Measurements from ENCODE around the gene RCCD1. TPM values are rescaled to one million over a fixed set of nuclear protein-coding genes. Genes with fewer than 3 reads are reported as not detected.

RCCD1 gene
- total RNA-seq, 2 donors from 2014 or later, result 9.1 to 13.0 TPM

GRCh38 chr15:90945091-90945490 lies 9.6 kb upstream of the RCCD1 start:
- Histone ChIP-seq H3K36me3 (peaks cover 31 to 33% of the 10 kb centered on the region in 2 donors), H3K4me3 (no peak overlapping the region), H3K4me1 (replicated peaks) (no peaks in the 10 kb centered on the region), H3K9me3 (no peaks in the 10 kb centered on the region), H3K27ac (no peak overlapping the region), H3K27me3 (replicated peaks; ENCODE audit: insufficient read depth) (no peaks in the 10 kb centered on the region)
- TF ChIP-seq POLR2A (IDR thresholded peaks at IDR 0.05), result no peak
- TF ChIP-seq POLR2AphosphoS5 (IDR thresholded peaks at IDR 0.05), result no peak
- TF ChIP-seq, protein P1, sequence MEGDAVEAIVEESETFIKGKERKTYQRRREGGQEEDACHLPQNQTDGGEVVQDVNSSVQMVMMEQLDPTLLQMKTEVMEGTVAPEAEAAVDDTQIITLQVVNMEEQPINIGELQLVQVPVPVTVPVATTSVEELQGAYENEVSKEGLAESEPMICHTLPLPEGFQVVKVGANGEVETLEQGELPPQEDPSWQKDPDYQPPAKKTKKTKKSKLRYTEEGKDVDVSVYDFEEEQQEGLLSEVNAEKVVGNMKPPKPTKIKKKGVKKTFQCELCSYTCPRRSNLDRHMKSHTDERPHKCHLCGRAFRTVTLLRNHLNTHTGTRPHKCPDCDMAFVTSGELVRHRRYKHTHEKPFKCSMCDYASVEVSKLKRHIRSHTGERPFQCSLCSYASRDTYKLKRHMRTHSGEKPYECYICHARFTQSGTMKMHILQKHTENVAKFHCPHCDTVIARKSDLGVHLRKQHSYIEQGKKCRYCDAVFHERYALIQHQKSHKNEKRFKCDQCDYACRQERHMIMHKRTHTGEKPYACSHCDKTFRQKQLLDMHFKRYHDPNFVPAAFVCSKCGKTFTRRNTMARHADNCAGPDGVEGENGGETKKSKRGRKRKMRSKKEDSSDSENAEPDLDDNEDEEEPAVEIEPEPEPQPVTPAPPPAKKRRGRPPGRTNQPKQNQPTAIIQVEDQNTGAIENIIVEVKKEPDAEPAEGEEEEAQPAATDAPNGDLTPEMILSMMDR (IDR thresholded peaks at IDR 0.05), result no peak
- no peak for DNase-seq (ENCODE audit: low spot score)
- intact Hi-C loops (cut with DNase I), result no loop called here
- 97% methylated on average over 7 of the region's 7 CpGs for whole genome bisulfite sequencing

GRCh38 chr15:90946538-90946937 lies 8.1 kb upstream of the RCCD1 start:
- DNase-seq (ENCODE audit: low spot score), result no peak
- Histone ChIP-seq H3K4me1 (replicated peaks) (no peaks in the 10 kb centered on the region), H3K36me3 (peaks cover 20 to 23% of the 10 kb centered on the region in 2 donors), H3K9me3 (no peaks in the 10 kb centered on the region), H3K27me3 (replicated peaks; ENCODE audit: insufficient read depth) (no peaks in the 10 kb centered on the region), H3K4me3 (no peak overlapping the region), H3K27ac (no peak overlapping the region)
- intact Hi-C loops (cut with DNase I), result no loop called here
- TF ChIP-seq, protein P1 (IDR thresholded peaks at IDR 0.05), result no peak
- TF ChIP-seq POLR2A (IDR thresholded peaks at IDR 0.05) (no peak), POLR2AphosphoS5 (IDR thresholded peaks at IDR 0.05) (no peak)
- WGBS, result 87% methylated on average over 16 of the region's 16 CpGs

- TF ChIP-seq, protein P1 (IDR thresholded peaks at IDR 0.05), result no peak
- TF ChIP-seq POLR2A (IDR thresholded peaks at IDR 0.05) (no peak), POLR2AphosphoS5 (IDR thresholded peaks at IDR 0.05) (no peak)
- H3K4me3 ChIP-seq, result no peak overlapping the region
- DNase-seq (ENCODE audit: low spot score), result no peak
- intact Hi-C loops (cut with DNase I), result no loop called here
- no peaks in the 10 kb centered on the region for H3K4me1 ChIP-seq (replicated peaks)
- H3K36me3 ChIP-seq, result peaks cover 19 to 23% of the 10 kb centered on the region in 2 donors
- no peak overlapping the region for H3K27ac ChIP-seq
- 76% methylated on average over 8 of the region's 8 CpGs for WGBS
- no peaks in the 10 kb centered on the region for H3K27me3 ChIP-seq (replicated peaks; ENCODE audit: insufficient read depth)
- no peaks in the 10 kb centered on the region for H3K9me3 ChIP-seq
Measured at GRCh38 chr15:90946941-90947576, 7.6 kb upstream of the RCCD1 start.

- no peak overlapping the region for H3K4me3 ChIP-seq
- no peak overlapping the region for H3K27ac ChIP-seq
- no peaks in the 10 kb centered on the region for H3K27me3 ChIP-seq (replicated peaks; ENCODE audit: insufficient read depth)
- TF ChIP-seq POLR2A (IDR thresholded peaks at IDR 0.05), result no peak
- TF ChIP-seq, protein P1 (IDR thresholded peaks at IDR 0.05), result no peak
- H3K9me3 ChIP-seq, result no peaks in the 10 kb centered on the region
- H3K36me3 ChIP-seq, result peaks cover 18 to 26% of the 10 kb centered on the region in 2 donors
- WGBS, result 92% methylated on average over 18 of the region's 18 CpGs
- DNase-seq (ENCODE audit: low spot score), result no peak
- intact Hi-C loops (cut with DNase I), result no loop called here
- no peaks in the 10 kb centered on the region for H3K4me1 ChIP-seq (replicated peaks)
Measured at GRCh38 chr15:90947577-90948357, 6.9 kb upstream of the RCCD1 start.

Measured in prostate gland (tissue), 2 donors.